GM19372 (cell line): Measurements from ENCODE around the gene PTGES.
"Not testable (repeated sequence)": the region's sequence is repeated elsewhere in the genome, so short reads cannot be mapped to it uniquely, and the experiment has no call there.

ENCODE experiments used
- ATAC-seq: cut with Tn5 transposase; IDR thresholded peaks from one replicate; pipeline ENCODE4 v1.9.1; 2021; ENCODE audit warnings: mild to moderate bottlenecking, low read depth, moderate library complexity; ENCODE audit not compliant: unreplicated experiment

PTGES gene

GRCh38 chr9:129752900-129753729 is at the start of gene PTGES:
TSS of gene PTGES (minus strand) at chr9:129753042. CDS start at chr9:129753012, 30 bp downstream.
- ATAC-seq: no peak

DNA sequence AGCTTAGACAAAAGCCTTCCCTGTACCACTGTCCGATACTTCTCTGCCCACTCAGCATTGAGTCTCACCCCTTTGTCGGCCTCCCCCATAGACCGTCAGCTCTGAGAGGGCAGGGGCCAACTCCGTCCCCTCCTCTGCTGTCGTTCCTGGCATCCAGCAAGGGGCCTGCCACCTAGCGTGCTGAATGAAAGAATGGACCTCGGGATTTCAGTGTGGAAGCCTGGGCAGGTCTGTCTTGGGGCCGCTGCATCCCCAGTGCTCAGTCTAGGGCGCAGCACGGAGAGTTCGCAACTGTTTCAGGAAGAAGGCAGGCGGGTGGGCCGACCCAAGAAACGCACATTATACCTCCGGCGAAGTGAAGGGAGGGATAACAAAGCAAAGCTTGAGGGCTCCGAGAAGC is 48.7 kb upstream of the PTGES start:
- ATAC-seq: no peak

DNA sequence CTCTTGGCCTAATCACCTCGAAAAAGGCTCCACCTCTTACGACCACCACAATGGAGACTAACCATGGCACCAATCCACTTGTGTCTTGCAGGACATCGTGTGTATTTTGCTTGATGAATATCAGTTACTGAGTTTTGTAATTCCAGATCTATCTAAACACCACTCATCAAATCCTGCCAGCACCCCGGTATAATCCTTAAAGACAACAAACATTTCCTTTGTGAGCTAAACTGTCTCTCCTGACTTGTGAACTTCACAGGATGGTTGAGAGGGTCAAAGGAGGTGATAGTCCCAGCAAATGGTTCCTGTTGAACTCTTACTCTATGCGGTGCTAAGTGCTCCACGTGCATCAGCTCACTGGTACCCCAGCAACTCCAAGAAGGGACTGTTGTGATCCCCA is 46.1 kb upstream of the PTGES start:
- no peak for ATAC-seq

GRCh38 chr9:129796029-129796428 is 43.2 kb upstream of the PTGES start:
- not testable (repeated sequence) for ATAC-seq

GRCh38 chr9:129794549-129794948 is 41.7 kb upstream of the PTGES start:
- no peak for ATAC-seq

DNA sequence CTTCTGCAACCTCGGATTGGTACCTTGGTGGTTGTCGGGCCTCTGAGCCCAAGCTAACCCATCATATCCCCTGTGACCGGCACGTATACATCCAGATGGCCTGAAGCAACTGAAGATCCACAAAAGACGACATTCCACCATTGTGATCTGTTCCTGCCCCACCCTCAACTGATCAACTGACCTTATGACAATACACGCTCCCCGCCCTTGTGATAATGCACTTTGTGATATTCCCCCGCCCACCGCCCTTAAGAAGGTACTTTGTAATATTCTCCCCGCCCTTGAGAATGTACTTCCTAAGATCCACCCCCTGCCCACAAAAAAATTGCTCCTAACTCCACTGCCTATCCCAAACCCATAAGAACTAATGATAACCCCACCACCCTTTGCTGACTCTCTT is 33.6 kb upstream of the PTGES start:
- ATAC-seq: no peak

DNA sequence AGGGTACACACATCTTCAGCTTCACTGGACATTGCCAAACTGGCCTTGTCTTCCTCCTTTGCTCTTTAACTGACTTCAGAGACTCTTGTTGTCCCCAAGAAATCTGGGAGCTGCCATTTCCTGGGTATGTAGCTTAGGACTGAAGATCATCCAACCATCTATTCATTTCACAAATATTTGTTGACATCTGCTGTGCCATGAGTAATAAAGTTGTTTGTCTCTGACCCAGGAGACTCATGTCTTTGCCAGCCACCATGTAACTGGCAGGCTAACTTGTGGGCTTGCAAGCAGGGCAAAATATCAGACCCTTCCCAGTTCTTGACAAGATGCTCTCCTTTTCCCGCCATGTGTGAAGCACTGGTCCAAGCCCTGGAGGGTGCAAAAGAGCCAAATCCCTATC is 33.0 kb upstream of the PTGES start:
- no peak for ATAC-seq

- not testable (repeated sequence) for ATAC-seq
These were observed 32.1 kb upstream of the PTGES start for GRCh38 chr9:129784970-129785369.

GRCh38 chr9:129783516-129784361 is 30.9 kb upstream of the PTGES start:
- ATAC-seq: no peak

- ATAC-seq: no peak
These were observed 29.1 kb upstream of the PTGES start for GRCh38 chr9:129781981-129782380.

- ATAC-seq: no peak
These were observed 28.3 kb upstream of the PTGES start for GRCh38 chr9:129781131-129781530.

DNA sequence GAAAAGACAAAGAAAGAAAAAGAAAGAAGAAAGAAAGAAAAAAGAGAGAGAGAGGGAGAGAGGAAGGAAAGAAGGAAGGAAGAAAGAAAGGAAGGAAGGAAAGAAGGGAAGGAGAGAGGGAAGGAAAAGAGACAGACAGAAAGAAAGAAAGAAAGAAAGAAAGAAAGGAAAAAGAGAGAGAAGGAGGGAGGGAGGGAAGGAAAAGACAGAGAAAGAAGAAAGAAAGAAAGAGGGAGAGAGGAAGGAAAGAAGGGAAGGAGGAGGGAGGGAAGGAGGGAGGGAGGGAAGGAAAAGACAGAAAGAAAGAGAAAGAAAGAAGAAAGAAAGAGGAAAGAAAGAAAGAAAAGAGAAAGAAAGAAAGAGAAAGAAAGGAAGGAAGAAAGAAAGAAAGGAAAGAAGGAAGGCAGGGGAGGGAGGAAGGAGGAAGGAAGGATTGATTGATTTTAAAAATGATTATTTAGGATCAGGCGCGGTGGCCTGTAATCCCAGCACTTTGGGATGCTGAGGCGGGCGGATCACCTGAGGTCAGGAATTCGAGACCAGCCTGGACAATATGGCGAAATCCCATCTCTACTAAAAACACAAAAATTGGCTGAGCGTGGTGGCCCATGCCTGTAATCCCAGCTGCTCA is 26.8 kb upstream of the PTGES start:
- ATAC-seq: no peak

DNA sequence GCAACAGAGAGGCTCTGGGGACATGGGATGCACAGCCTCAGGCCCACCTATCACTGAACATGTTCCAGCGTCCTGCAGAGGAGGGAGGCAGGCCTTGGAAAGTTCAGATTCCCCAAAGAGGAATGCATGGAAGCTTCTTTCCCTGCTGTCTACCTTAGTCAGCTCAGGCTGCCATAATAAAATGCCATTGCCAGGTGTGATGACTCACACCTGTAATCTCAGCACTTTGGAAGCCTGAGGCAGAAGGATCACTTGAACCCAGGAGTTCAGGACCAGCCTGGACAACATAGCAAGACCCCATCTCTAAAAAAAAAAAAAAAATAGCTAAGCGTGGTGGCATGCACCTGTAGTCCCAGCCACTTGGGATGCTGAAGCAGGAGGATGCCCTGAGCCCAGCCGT is 25.6 kb upstream of the PTGES start:
- ATAC-seq: no peak

- no peak for ATAC-seq
These were observed 24.9 kb upstream of the PTGES start for GRCh38 chr9:129777769-129778130.

- ATAC-seq: no peak
These were observed 24.3 kb upstream of the PTGES start for GRCh38 chr9:129776938-129777768.

DNA sequence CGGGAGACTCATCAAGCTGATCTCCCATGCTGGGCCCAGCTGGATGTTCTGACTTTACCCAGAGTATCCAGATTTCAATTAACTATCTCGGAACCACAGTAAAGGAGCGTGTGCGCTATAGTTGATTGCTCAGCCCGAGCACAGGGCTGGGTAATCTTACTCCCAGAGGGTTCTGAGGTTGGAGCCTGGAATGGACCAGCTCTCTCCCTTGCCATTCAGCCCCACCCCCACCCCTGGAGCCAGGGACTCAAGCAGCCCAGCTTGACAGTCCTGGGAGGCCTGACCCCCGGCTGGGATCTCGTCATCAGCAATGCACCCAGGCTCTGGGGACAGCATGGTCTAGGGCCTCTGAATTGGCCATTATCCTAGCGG is 23.7 kb upstream of the PTGES start:
- ATAC-seq: no peak

DNA sequence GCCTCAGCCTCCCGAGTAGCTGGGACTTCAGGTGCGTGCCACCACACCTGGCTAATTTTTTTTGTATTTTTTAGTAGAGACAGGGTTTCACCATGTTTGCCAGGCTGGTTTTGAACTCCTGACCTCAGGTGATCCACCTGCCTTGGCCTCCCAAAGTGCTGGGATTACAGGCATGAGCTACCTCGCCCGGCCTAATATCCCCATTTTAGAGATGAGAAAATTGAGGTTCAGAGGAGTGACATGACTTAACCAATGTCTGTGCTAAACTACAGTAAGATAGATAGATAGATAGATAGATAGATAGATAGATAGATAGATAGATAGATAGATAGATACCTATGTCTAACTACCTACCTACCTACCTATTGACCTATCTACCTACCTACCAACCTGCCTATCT is 23.3 kb upstream of the PTGES start:
- not testable (repeated sequence) for ATAC-seq

GRCh38 chr9:129775448-129775798 is 22.6 kb upstream of the PTGES start:
- ATAC-seq: no peak

DNA sequence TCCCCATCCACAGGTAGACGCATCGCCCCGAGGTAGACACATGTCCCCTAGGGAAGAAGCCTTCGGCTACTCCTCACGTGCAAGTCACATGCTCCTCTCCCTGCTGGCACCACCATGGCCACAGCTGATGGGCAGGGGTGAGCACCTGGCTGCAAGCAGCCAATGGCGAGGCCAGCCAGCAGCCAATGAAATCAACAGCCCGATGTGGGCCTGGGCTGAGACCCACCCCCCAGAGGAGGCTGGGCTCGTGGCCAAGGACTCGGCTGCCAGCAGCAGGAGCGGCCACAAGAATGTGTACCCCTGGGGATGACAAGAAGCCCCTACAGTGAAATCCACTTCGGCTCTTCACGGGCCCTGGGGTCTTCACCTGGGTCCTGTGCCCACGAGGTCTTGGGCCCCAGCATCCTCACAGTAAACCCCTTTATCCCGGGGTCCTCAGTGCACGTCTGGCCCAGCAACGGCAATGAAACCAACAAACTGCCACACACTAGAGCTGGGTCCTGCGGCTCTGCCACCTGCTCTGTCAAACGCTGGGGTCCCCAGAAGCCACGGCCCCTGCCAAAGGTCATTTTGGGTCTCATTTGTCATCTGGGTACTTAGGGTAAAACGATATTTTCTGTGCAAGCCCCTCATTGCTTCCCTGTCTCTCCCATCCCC is 22.1 kb upstream of the PTGES start:
- no peak for ATAC-seq
